ENCODE results near the gene TACR2. TPM values are rescaled to one million over a fixed set of nuclear protein-coding genes. Genes with fewer than 3 reads are reported as not detected.
A peak's percentile ranks its signal among the peaks of the same experiment; 100 is the strongest.

Gene TACR2
- total and polyA plus RNA-seq, 2 donors (not counting 3 experiments of a cell fraction or from before 2014, with no cell fraction given), result 0.19 TPM; not detected in 1

DNA sequence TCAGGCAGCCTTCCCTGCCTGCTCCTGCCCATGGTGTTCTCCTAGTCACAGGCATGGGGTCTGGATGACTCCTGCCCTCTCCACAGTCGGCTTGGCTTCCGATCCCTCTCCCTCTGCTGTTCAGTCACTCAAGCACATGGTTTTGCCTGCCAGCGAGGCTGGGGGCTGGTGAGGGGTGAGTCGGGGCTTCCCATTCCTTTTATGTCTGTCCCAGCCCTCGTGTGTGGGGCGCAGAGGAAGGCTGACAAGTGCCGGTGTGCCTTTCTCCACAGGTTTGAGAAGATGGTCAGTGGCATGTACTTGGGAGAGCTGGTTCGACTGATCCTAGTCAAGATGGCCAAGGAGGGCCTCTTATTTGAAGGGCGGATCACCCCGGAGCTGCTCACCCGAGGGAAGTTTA lies 40.1 kb downstream of the TACR2 start:
- FAIRE-seq (peak; percentile 58), DNase-seq (ENCODE audit: low read depth, low spot score) (no peak)
- BruUV-seq (replicated peaks), result no TSS peak
- Histone ChIP-seq H3K36me3 (ENCODE audit: control insufficient read depth in 2 of 2, extremely low read depth in 1 of 2, insufficient read depth in 2 of 2, low read length in 2 of 2) (peaks cover 8 to 12% of the 10 kb centered on the region in 2 experiments), H4K20me1 (replicated peaks; ENCODE audit: control insufficient read depth, extremely low read depth, insufficient read depth, low read length) (no peaks in the 10 kb centered on the region), H3K9me3 (replicated peaks; ENCODE audit: control insufficient read depth, insufficient read depth, low read length) (no peaks in the 10 kb centered on the region), H3K4me1 (ENCODE audit: control insufficient read depth, extremely low read depth, insufficient read depth, low read length) (peaks cover 21% of the 10 kb centered on the region), H3K4me2 (ENCODE audit: insufficient read depth, low read length) (no peak overlapping the region), H3K27me3 (ENCODE audit: control insufficient read depth in 2 of 2, insufficient read depth in 2 of 2, low read length in 2 of 2) (no peaks in the 10 kb centered on the region), H3K79me2 (ENCODE audit: control insufficient read depth, insufficient read depth, low read length) (no peaks in the 10 kb centered on the region), H3K4me3 (replicated peaks in 1 of 3; ENCODE audit: insufficient read depth in 1 of 3, low read depth in 1 of 3, low read length in 3 of 3) (no peak overlapping the region), H3K27ac (ENCODE audit: insufficient read depth, low read depth, low read length) (peak overlapping the region; percentile 65), H2AFZ (ENCODE audit: low read depth, low read length) (no peak overlapping the region), H3K9ac (replicated peaks; ENCODE audit: extremely low read depth, insufficient read depth, low read length) (no peak overlapping the region), H3K9me1 (replicated peaks; ENCODE audit: control insufficient read depth, extremely low read depth, insufficient read depth, low read length) (no peaks in the 10 kb centered on the region)
- dilution Hi-C loops (cut with MboI; ENCODE audit: extremely low pct_ligation_motif_present, low sequenced_read_pairs) (loop anchor here (25.0 kb wide), 1 partner anchor 139 kb away; no protein-coding TSS in a partner anchor), intact Hi-C loops (cut with micrococcal nuclease) (no loop called here)
- POLR2A ChIA-PET, result no interaction called here
- CTCF ChIA-PET, result interaction anchor here (1.5 to 1.7 kb wide), 4 partner anchors 12 to 138 kb away, joined by 3 to 7 read pairs (median 6); no protein-coding TSS in a partner anchor
- TF ChIP-seq EZH2 (IDR thresholded peaks at IDR 0.05; ENCODE audit: borderline replicate concordance, low read depth, low read length, severe bottlenecking) (no peak), POLR2A (IDR thresholded peaks at IDR 0.05; ENCODE audit: low read depth, low read length) (no peak), FOS (IDR thresholded peaks at IDR 0.05; ENCODE audit: borderline replicate concordance, insufficient read depth, low read length) (no peak), MYC (IDR thresholded peaks at IDR 0.05; ENCODE audit: low read depth, low read length) (no peak)

GRCh38 chr10:69375307-69376151 lies 41.2 kb downstream of the TACR2 start:
- Histone ChIP-seq H3K9me3 (replicated peaks; ENCODE audit: control insufficient read depth, insufficient read depth, low read length) (no peaks in the 10 kb centered on the region), H4K20me1 (replicated peaks; ENCODE audit: control insufficient read depth, extremely low read depth, insufficient read depth, low read length) (no peaks in the 10 kb centered on the region), H3K27me3 (ENCODE audit: control insufficient read depth in 2 of 2, insufficient read depth in 2 of 2, low read length in 2 of 2) (no peaks in the 10 kb centered on the region), H3K9ac (replicated peaks; ENCODE audit: extremely low read depth, insufficient read depth, low read length) (no peak overlapping the region), H3K79me2 (ENCODE audit: control insufficient read depth, insufficient read depth, low read length) (no peaks in the 10 kb centered on the region), H3K27ac (ENCODE audit: insufficient read depth, low read depth, low read length) (no peak overlapping the region), H3K4me3 (replicated peaks in 1 of 3; ENCODE audit: insufficient read depth in 1 of 3, low read depth in 1 of 3, low read length in 3 of 3) (no peak overlapping the region), H3K4me1 (ENCODE audit: control insufficient read depth, extremely low read depth, insufficient read depth, low read length) (peaks cover 21% of the 10 kb centered on the region), H3K36me3 (ENCODE audit: control insufficient read depth in 2 of 2, extremely low read depth in 1 of 2, insufficient read depth in 2 of 2, low read length in 2 of 2) (peaks cover 8 to 10% of the 10 kb centered on the region in 2 experiments), H3K9me1 (replicated peaks; ENCODE audit: control insufficient read depth, extremely low read depth, insufficient read depth, low read length) (no peaks in the 10 kb centered on the region), H2AFZ (ENCODE audit: low read depth, low read length) (no peak overlapping the region), H3K4me2 (ENCODE audit: insufficient read depth, low read length) (no peak overlapping the region)
- ChIA-PET CTCF (interaction anchor here (1.0 to 1.3 kb wide), 3 partner anchors 54 to 136 kb away, joined by 3 read pairs; no protein-coding TSS in a partner anchor), POLR2A (no interaction called here)
- TF ChIP-seq GATA2 (IDR thresholded peaks at IDR 0.05; ENCODE audit: insufficient read depth, insufficient read length, low read depth, low read length) (no peak), MAX (IDR thresholded peaks at IDR 0.05; ENCODE audit: insufficient read depth, insufficient read length) (no peak), FOS (IDR thresholded peaks at IDR 0.05; ENCODE audit: borderline replicate concordance, insufficient read depth, low read length) (no peak), POLR2AphosphoS5 (IDR thresholded peaks at IDR 0.05; ENCODE audit: insufficient read depth, low read depth, low read length) (no peak), JUN (IDR thresholded peaks at IDR 0.05; ENCODE audit: borderline replicate concordance, insufficient read depth, insufficient read length, low read depth) (no peak), CTCF (IDR thresholded peaks at IDR 0.05; ENCODE audit: extremely low read depth in 1 of 2, insufficient read depth in 1 of 2, low read depth in 1 of 2, low read length in 2 of 2) (no peak), POLR2A (IDR thresholded peaks at IDR 0.05; ENCODE audit: low read depth, low read length) (no peak), EZH2 (IDR thresholded peaks at IDR 0.05; ENCODE audit: borderline replicate concordance, low read depth, low read length, severe bottlenecking) (no peak), MYC (IDR thresholded peaks at IDR 0.05; ENCODE audit: low read depth, low read length) (no peak)
- FAIRE-seq (peak; percentile 24), DNase-seq (ENCODE audit: low read depth, low spot score) (no peak)
- no TSS peak for BruUV-seq (replicated peaks)
- intact Hi-C loops (cut with micrococcal nuclease), result no loop called here
- dilution Hi-C loops (cut with MboI; ENCODE audit: extremely low pct_ligation_motif_present, low sequenced_read_pairs), result loop anchor here (25.0 kb wide), 1 partner anchor 138 kb away; no protein-coding TSS in a partner anchor

Data from endothelial cell of umbilical vein (primary cell).